Measurements from ENCODE around the gene WDR93. TPM values are rescaled to one million over a fixed set of nuclear protein-coding genes. Genes with fewer than 3 reads are reported as not detected.

WDR93 gene
- total RNA-seq, 1 donor from 2014 or later = not detected

DNA sequence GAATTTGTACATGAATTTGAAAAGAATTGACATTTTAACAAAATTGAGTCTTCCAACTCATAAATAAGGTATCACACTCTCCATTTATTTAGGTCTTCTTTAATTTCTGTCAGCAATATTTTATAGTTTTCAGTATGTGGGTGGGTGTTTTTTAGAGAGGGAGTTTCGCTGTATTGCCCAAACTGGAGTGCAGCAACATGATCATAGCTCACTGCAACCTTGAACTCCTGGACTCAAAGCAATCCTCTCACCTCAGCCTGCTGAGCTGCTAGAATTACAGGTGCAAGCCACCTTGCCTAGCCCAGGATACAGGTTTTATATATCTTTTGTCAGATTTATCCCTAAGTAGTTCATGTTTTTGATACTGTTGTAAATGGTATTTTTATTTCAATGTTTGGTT, 4.6 kb downstream of the WDR93 start:
- H3K36me3 Mint-ChIP-seq (ENCODE audit: unreplicated experiment) = no peaks in the 10 kb centered on the region
- no peaks in the 10 kb centered on the region for H3K9me3 Mint-ChIP-seq (ENCODE audit: unreplicated experiment)
- TF ChIP-seq, protein P1, sequence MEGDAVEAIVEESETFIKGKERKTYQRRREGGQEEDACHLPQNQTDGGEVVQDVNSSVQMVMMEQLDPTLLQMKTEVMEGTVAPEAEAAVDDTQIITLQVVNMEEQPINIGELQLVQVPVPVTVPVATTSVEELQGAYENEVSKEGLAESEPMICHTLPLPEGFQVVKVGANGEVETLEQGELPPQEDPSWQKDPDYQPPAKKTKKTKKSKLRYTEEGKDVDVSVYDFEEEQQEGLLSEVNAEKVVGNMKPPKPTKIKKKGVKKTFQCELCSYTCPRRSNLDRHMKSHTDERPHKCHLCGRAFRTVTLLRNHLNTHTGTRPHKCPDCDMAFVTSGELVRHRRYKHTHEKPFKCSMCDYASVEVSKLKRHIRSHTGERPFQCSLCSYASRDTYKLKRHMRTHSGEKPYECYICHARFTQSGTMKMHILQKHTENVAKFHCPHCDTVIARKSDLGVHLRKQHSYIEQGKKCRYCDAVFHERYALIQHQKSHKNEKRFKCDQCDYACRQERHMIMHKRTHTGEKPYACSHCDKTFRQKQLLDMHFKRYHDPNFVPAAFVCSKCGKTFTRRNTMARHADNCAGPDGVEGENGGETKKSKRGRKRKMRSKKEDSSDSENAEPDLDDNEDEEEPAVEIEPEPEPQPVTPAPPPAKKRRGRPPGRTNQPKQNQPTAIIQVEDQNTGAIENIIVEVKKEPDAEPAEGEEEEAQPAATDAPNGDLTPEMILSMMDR (IDR thresholded peaks at IDR 0.05; ENCODE audit: partially characterized antibody, unreplicated experiment) = no peak
- H3K27me3 Mint-ChIP-seq (ENCODE audit: unreplicated experiment) = peaks cover 2% of the 10 kb centered on the region
- H3K27ac Mint-ChIP-seq (ENCODE audit: unreplicated experiment) = no peak overlapping the region
- DNase-seq = no peak
- H3K4me3 Mint-ChIP-seq (ENCODE audit: unreplicated experiment) = no peak overlapping the region
- no peaks in the 10 kb centered on the region for H3K4me1 Mint-ChIP-seq (ENCODE audit: low read depth, unreplicated experiment)

DNA sequence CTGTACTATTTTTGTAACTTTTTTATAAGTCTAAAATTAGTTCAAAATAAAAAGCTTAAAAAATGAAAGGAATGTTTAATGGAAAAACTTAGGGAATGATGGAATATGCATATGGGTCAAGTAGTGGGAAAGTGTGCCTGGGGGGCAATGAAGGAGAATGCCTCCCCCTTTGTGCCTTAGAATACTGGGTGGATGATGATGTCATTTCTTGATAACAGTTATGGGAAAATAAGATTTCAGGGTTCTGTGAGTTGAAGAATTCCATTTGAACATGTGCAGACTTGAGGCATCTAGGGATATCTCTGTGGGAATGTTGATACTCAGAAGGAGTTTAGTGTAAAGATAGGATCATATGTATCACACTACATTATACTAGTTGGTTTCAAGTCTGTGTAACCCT, 13.8 kb downstream of the WDR93 start:
- Mint-ChIP-seq H3K27ac (ENCODE audit: unreplicated experiment) (no peak overlapping the region), H3K27me3 (ENCODE audit: unreplicated experiment) (peaks cover 2% of the 10 kb centered on the region), H3K9me3 (ENCODE audit: unreplicated experiment) (no peaks in the 10 kb centered on the region), H3K4me1 (ENCODE audit: low read depth, unreplicated experiment) (no peaks in the 10 kb centered on the region), H3K4me3 (ENCODE audit: unreplicated experiment) (no peak overlapping the region), H3K36me3 (ENCODE audit: unreplicated experiment) (no peaks in the 10 kb centered on the region)
- DNase-seq = no peak
- TF ChIP-seq, protein P1 (IDR thresholded peaks at IDR 0.05; ENCODE audit: partially characterized antibody, unreplicated experiment) = no peak

DNA sequence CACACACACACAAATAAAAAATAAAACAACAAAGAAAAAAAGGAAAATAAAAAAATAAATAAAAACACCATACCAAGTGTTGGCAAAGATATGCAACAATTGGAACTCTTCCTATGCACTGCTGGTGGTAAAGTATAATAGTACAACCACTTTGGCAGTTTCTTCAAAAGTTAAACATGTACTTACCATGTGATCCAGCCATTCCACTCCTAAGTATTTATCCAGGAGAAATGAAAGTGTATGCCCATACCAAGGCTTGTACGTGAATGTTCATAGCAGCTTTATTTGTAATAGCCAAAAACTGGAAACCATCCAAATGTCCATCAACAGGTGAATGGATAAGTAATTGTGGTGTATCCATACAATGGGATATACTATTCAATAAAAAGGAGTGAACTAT, 17.0 kb downstream of the WDR93 start:
- Mint-ChIP-seq H3K36me3 (ENCODE audit: unreplicated experiment) (no peaks in the 10 kb centered on the region), H3K27me3 (ENCODE audit: unreplicated experiment) (peaks cover 2% of the 10 kb centered on the region), H3K4me1 (ENCODE audit: low read depth, unreplicated experiment) (no peaks in the 10 kb centered on the region), H3K27ac (ENCODE audit: unreplicated experiment) (no peak overlapping the region), H3K9me3 (ENCODE audit: unreplicated experiment) (no peaks in the 10 kb centered on the region), H3K4me3 (ENCODE audit: unreplicated experiment) (no peak overlapping the region)
- no peak for DNase-seq
- TF ChIP-seq, protein P1 (IDR thresholded peaks at IDR 0.05; ENCODE audit: partially characterized antibody, unreplicated experiment) = no peak

DNA sequence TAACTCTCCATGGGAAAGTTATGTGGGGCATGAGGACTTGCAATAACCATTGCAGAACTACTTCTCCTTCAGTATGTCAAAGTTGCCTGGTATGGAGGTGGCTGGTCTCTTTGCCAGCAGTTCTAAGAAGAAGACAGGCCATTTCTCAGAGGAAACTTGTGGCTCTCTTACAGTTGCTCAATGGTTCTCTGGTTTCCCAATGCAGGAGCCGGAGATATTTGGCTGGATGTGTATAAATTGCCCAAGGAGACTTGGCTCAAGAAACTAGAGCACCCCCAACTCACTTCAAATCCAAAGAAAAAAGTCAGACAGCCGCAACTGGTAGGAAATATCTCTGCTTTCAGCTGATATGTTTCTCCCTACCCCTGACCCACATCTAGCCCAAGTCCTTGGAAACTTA, 24.2 kb downstream of the WDR93 start:
- no peaks in the 10 kb centered on the region for H3K36me3 Mint-ChIP-seq (ENCODE audit: unreplicated experiment)
- H3K9me3 Mint-ChIP-seq (ENCODE audit: unreplicated experiment) = no peaks in the 10 kb centered on the region
- no peaks in the 10 kb centered on the region for H3K4me1 Mint-ChIP-seq (ENCODE audit: low read depth, unreplicated experiment)
- TF ChIP-seq, protein P1 (IDR thresholded peaks at IDR 0.05; ENCODE audit: partially characterized antibody, unreplicated experiment) = no peak
- H3K27ac Mint-ChIP-seq (ENCODE audit: unreplicated experiment) = no peak overlapping the region
- no peak for DNase-seq
- H3K27me3 Mint-ChIP-seq (ENCODE audit: unreplicated experiment) = peaks cover 2% of the 10 kb centered on the region
- no peak overlapping the region for H3K4me3 Mint-ChIP-seq (ENCODE audit: unreplicated experiment)

DNA sequence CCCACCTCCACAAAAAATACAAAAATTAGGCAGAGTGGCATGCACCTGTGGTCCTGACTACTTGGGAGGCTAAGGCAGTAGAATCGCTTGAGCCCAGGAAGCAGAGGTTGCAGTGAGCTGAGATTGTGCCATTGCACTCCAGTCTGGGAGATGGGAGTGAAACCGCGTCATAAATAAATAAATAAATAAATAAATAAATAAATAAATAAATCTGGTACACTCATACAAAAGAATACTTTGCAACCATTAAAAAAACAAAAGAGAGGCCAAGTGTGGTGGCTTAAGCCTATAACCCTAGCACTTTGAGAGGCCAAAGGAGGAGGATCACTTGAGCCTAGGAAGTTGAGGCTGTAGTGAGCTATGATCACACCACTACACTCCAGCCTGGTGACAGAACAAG, 32.4 kb downstream of the WDR93 start:
- TF ChIP-seq, protein P1 (IDR thresholded peaks at IDR 0.05; ENCODE audit: partially characterized antibody, unreplicated experiment) = no peak
- Mint-ChIP-seq H3K4me1 (ENCODE audit: low read depth, unreplicated experiment) (no peaks in the 10 kb centered on the region), H3K4me3 (ENCODE audit: unreplicated experiment) (no peak overlapping the region), H3K27ac (ENCODE audit: unreplicated experiment) (no peak overlapping the region), H3K27me3 (ENCODE audit: unreplicated experiment) (no peaks in the 10 kb centered on the region), H3K9me3 (ENCODE audit: unreplicated experiment) (peaks cover 3% of the 10 kb centered on the region), H3K36me3 (ENCODE audit: unreplicated experiment) (no peaks in the 10 kb centered on the region)
- no peak for DNase-seq

Measured in glutamatergic neuron (in vitro differentiated cells).